HG03442 (cell line): ENCODE measurements around the gene CHRD.

Source experiments
- ATAC-seq: cut with Tn5 transposase; IDR thresholded peaks from one replicate; pipeline ENCODE4 v1.9.1; 2021; ENCODE audit warnings: mild to moderate bottlenecking, moderate library complexity; ENCODE audit not compliant: unreplicated experiment

CHRD gene

GRCh38 chr3:184360929-184361531 lies 18.8 kb upstream of the CHRD start:
- ATAC-seq: no peak

GRCh38 chr3:184361532-184361931 lies 18.3 kb upstream of the CHRD start, which contains the start of the genes CLCN2 and POLR2H:
CLCN2 (minus strand) TSS chr3:184361605; CDS start chr3:184361479, 126 bp downstream.
POLR2H (plus strand) TSS chr3:184361710; CDS start chr3:184363493, 1,783 bp downstream.
- ATAC-seq: peak; percentile 28

GRCh38 chr3:184361932-184362667 lies 17.8 kb upstream of the CHRD start:
- ATAC-seq: peak; percentile 2

GRCh38 chr3:184362668-184363546 lies 16.9 kb upstream of the CHRD start:
- ATAC-seq: peak; percentile 87

GRCh38 chr3:184366619-184367289 lies 13.1 kb upstream of the CHRD start:
- no peak for ATAC-seq

- ATAC-seq: no peak
Measured at GRCh38 chr3:184368116-184368515, 11.7 kb upstream of the CHRD start.

GRCh38 chr3:184368586-184369183 lies 11.2 kb upstream of the CHRD start:
- ATAC-seq: no peak

GRCh38 chr3:184371570-184372018 lies 8.3 kb upstream of the CHRD start:
- peak; percentile 55 for ATAC-seq

- no peak for ATAC-seq
Measured at GRCh38 chr3:184372296-184372821, 7.5 kb upstream of the CHRD start.

GRCh38 chr3:184372911-184373310 lies 6.9 kb upstream of the CHRD start:
- ATAC-seq: no peak

GRCh38 chr3:184373422-184373821 lies 6.4 kb upstream of the CHRD start:
- no peak for ATAC-seq

GRCh38 chr3:184375747-184376461 lies 4.0 kb upstream of the CHRD start:
- no peak for ATAC-seq

GRCh38 chr3:184377374-184377773 lies 2.5 kb upstream of the CHRD start:
- no peak for ATAC-seq

- ATAC-seq: no peak
Measured at GRCh38 chr3:184377882-184378445, 1.9 kb upstream of the CHRD start, which contains the start of gene THPO. THPO (minus strand) TSS chr3:184378207; CDS start chr3:184376259, 1,948 bp downstream.

GRCh38 chr3:184378651-184379357 lies 1.1 kb upstream of the CHRD start:
- ATAC-seq: no peak

- no peak for ATAC-seq
Measured at GRCh38 chr3:184380185-184380626, 352 bp downstream of the CHRD start.

GRCh38 chr3:184380627-184381260 lies 890 bp downstream of the CHRD start:
- no peak for ATAC-seq
